Measurements from ENCODE around the gene SMIM33.
"Not testable (repeated sequence)": the region's sequence is repeated elsewhere in the genome, so short reads cannot be mapped to it uniquely, and the experiment has no call there.

The SMIM33 gene

DNA sequence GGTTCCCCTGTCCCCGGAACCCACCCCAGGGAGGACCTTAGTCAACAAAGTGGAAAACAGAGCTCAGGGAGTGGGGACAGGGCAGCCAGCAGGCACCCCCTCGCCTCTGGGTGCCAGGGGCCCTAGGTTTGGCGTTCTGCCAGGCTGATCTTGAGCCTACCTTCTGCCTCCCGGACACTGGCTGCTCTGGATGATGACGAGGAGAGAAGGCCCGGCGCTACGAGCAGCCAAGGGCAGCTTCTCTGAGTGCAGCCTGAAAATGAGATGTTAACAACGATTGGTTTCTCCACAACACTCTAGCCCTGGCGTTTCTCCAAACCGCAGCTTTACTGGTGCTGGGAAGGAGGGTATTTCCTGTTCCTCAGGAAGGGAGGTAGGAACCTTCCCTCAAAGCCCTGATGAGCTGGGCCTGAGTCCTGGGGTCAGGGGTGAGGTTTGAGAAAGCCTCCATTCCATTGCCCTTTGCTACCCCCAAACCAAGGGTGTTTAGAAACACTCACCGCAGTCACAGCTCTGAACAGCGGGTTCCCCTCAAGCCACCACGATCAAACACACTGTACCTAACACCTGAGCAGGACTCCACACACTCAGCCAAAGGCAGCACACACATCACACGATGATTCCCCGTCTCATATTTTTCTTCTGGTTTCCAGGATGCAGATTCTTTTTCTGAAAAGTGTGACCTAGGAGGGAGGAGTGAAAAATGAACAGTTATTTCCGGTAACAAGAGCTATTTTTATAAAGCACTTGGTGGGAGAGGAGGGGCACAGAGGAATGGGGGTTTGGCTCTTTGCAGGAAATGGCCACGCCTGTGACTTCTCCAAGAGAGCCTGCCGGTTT is 11.5 kb downstream of the SMIM33 start, which contains the start of gene STING1:
Gene STING1 (minus strand): TSS at position 709 of the 840 bp plus-strand sequence. CDS start 1,054 bp downstream, outside the sequence.
- no peaks in the 10 kb centered on the region for H3K27me3 ChIP-seq (ENCODE audit: insufficient read depth, poor library complexity, severe bottlenecking)
- peak within 1 kb of the TSS; percentile 93 for H3K27ac ChIP-seq (ENCODE audit: poor library complexity, severe bottlenecking)
- no peaks in the 10 kb centered on the region for H3K9me3 ChIP-seq (ENCODE audit: severe bottlenecking)
- peaks cover 23% of the 10 kb centered on the region for H3K4me1 ChIP-seq (ENCODE audit: insufficient read depth, poor library complexity, severe bottlenecking)
- peak within 1 kb of the TSS; percentile 28 for H3K4me3 ChIP-seq (ENCODE audit: severe bottlenecking)
- DNase-seq (ENCODE audit: low spot score) (peak; percentile 97), ATAC-seq (ENCODE audit: low read depth) (peak; percentile 86)
- TF ChIP-seq, protein P1, sequence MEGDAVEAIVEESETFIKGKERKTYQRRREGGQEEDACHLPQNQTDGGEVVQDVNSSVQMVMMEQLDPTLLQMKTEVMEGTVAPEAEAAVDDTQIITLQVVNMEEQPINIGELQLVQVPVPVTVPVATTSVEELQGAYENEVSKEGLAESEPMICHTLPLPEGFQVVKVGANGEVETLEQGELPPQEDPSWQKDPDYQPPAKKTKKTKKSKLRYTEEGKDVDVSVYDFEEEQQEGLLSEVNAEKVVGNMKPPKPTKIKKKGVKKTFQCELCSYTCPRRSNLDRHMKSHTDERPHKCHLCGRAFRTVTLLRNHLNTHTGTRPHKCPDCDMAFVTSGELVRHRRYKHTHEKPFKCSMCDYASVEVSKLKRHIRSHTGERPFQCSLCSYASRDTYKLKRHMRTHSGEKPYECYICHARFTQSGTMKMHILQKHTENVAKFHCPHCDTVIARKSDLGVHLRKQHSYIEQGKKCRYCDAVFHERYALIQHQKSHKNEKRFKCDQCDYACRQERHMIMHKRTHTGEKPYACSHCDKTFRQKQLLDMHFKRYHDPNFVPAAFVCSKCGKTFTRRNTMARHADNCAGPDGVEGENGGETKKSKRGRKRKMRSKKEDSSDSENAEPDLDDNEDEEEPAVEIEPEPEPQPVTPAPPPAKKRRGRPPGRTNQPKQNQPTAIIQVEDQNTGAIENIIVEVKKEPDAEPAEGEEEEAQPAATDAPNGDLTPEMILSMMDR (IDR thresholded peaks at IDR 0.05; ENCODE audit: poor library complexity, severe bottlenecking) = peak; percentile 33
- H3K36me3 ChIP-seq (ENCODE audit: low read depth) = peaks cover 15% of the 10 kb centered on the region

GRCh38 chr5:139482890-139483208 is 12.0 kb downstream of the SMIM33 start:
- not testable (repeated sequence) for H3K9me3 ChIP-seq (ENCODE audit: severe bottlenecking); H3K4me3 ChIP-seq (ENCODE audit: severe bottlenecking); ATAC-seq (ENCODE audit: low read depth); H3K27me3 ChIP-seq (ENCODE audit: insufficient read depth, poor library complexity, severe bottlenecking); DNase-seq (ENCODE audit: low spot score)
- Histone ChIP-seq H3K4me1 (ENCODE audit: insufficient read depth, poor library complexity, severe bottlenecking) (peaks cover 23% of the 10 kb centered on the region), H3K36me3 (ENCODE audit: low read depth) (peaks cover 15% of the 10 kb centered on the region), H3K27ac (ENCODE audit: poor library complexity, severe bottlenecking) (peak overlapping the region; percentile 93)

DNA sequence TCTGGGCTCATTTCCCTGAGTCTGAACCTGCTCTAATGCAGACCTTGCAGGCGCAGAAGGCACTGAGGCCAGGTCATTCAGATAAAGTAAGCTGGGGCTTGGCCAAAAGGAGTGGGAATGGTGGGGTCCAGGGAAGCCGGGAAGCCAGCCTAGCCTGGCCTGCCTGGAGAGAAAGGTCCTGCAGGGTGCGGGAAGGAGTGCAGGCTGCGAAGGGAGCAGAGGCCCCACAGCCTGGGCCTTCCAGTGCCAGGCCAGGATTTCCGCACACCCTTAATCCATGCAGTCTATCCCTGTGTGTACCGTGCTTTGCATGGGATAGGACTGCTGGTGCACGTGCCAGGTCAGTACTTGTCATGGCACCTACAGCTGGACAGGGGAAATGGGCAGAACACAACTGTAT is 15.4 kb downstream of the SMIM33 start:
- no peak overlapping the region for H3K4me3 ChIP-seq (ENCODE audit: severe bottlenecking)
- no peaks in the 10 kb centered on the region for H3K36me3 ChIP-seq (ENCODE audit: low read depth)
- DNase-seq (ENCODE audit: low spot score) (no peak), ATAC-seq (ENCODE audit: low read depth) (no peak)
- peaks cover 18% of the 10 kb centered on the region for H3K4me1 ChIP-seq (ENCODE audit: insufficient read depth, poor library complexity, severe bottlenecking)
- H3K27me3 ChIP-seq (ENCODE audit: insufficient read depth, poor library complexity, severe bottlenecking) = no peaks in the 10 kb centered on the region
- no peak overlapping the region for H3K27ac ChIP-seq (ENCODE audit: poor library complexity, severe bottlenecking)
- TF ChIP-seq, protein P1 (IDR thresholded peaks at IDR 0.05; ENCODE audit: poor library complexity, severe bottlenecking) = no peak
- no peaks in the 10 kb centered on the region for H3K9me3 ChIP-seq (ENCODE audit: severe bottlenecking)

- Histone ChIP-seq H3K36me3 (ENCODE audit: low read depth) (no peaks in the 10 kb centered on the region), H3K27me3 (ENCODE audit: insufficient read depth, poor library complexity, severe bottlenecking) (no peaks in the 10 kb centered on the region), H3K4me3 (ENCODE audit: severe bottlenecking) (no peak overlapping the region), H3K27ac (ENCODE audit: poor library complexity, severe bottlenecking) (no peak overlapping the region), H3K4me1 (ENCODE audit: insufficient read depth, poor library complexity, severe bottlenecking) (peaks cover under 1% of the 10 kb centered on the region), H3K9me3 (ENCODE audit: severe bottlenecking) (no peaks in the 10 kb centered on the region)
- TF ChIP-seq, protein P1 (IDR thresholded peaks at IDR 0.05; ENCODE audit: poor library complexity, severe bottlenecking) = no peak
- ATAC-seq (ENCODE audit: low read depth) = no peak
- DNase-seq (ENCODE audit: low spot score) = no peak
Observed at GRCh38 chr5:139488260-139488659, 17.5 kb downstream of the SMIM33 start.

DNA sequence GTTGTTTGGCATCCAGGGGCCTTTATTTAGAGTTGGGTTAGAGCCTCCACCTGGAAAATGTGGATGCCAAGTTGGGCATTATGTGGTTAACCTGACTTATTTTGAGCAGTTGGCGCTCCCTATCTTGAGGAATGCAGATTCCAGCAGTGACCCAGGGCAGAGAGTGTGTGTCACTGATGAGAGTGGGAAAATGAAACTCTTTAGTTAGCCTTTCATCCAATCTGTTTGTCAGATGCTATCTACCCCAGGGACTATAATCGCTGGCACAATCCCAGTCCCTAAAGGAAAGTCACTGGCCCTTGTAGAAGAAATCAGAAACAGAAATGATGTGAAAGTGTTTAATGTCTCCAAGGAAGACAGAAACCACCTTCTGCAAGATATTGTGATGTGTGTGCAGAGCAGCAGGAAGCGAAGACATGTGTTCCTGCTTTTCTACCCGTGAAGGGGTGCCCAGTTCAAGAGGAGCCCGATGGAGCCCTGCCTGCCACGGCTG is 21.9 kb downstream of the SMIM33 start:
- Histone ChIP-seq H3K4me1 (ENCODE audit: insufficient read depth, poor library complexity, severe bottlenecking) (peaks cover 7% of the 10 kb centered on the region), H3K36me3 (ENCODE audit: low read depth) (no peaks in the 10 kb centered on the region), H3K27ac (ENCODE audit: poor library complexity, severe bottlenecking) (no peak overlapping the region), H3K27me3 (ENCODE audit: insufficient read depth, poor library complexity, severe bottlenecking) (no peaks in the 10 kb centered on the region), H3K4me3 (ENCODE audit: severe bottlenecking) (no peak overlapping the region), H3K9me3 (ENCODE audit: severe bottlenecking) (no peaks in the 10 kb centered on the region)
- TF ChIP-seq, protein P1 (IDR thresholded peaks at IDR 0.05; ENCODE audit: poor library complexity, severe bottlenecking) = no peak
- DNase-seq (ENCODE audit: low spot score) (no peak), ATAC-seq (ENCODE audit: low read depth) (no peak)
